NCI-H128 (cell line): ENCODE measurements around the gene HCK.
A peak's percentile ranks its signal among the peaks of the same experiment; 100 is the strongest.

Source experiments
- DNase-seq: peaks from one replicate; lab custom pipeline; 2025; ENCODE audit not compliant: unreplicated experiment; lab: John Stamatoyannopoulos, UW

The HCK gene

GRCh38 chr20:32125506-32125905 lies 73.5 kb downstream of the HCK start:
- DNase-seq: no peak

GRCh38 chr20:32126919-32127318 lies 74.9 kb downstream of the HCK start:
- DNase-seq: no peak

GRCh38 chr20:32127347-32127746 lies 75.3 kb downstream of the HCK start:
- DNase-seq: no peak

- no peak for DNase-seq
Measured at GRCh38 chr20:32128167-32128566, 76.1 kb downstream of the HCK start.

GRCh38 chr20:32129863-32130262 lies 77.8 kb downstream of the HCK start:
- no peak for DNase-seq

DNA sequence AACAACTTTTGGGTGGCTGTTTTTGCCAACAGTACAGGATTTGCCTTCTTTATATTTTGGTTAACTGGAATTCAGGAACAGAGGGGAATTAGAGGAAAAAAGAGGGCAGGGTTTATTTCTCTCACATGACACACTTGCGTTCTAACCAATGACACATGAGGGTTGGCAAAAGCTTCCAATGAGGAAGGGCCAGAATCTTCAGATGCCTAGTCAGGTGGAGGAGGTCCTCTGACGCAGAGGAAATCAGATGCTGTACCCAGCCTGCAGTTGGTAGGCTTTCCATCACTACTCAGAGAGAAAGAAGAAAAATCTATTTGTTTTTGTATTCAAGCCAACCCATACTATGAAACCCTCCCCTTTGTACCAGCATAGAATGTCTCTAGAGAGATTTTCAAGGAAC lies 78.3 kb downstream of the HCK start:
- DNase-seq: no peak

DNA sequence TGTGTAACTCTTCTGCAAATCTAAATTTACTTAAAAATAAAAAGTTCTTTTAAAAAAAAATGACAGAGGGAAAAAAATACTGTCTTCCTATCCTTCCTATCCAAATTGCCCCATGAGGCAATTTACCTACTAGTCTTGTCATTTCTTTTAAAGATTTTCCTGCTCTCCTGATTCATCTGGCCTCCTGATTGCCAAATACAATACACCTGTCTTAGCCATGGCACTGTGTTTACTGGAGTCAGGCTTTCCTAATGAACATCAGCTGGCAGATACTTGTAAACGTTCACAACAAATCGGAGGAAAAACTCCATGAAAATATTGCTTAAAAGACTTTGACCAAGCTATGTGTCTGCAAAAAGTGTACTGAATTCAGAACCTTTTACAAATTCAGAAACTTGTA lies 78.9 kb downstream of the HCK start:
- no peak for DNase-seq

- DNase-seq: no peak
Measured at GRCh38 chr20:32132911-32133549, 81.0 kb downstream of the HCK start.

- DNase-seq: no peak
Measured at GRCh38 chr20:32134026-32134425, 82.0 kb downstream of the HCK start.

- no peak for DNase-seq
Measured at GRCh38 chr20:32135983-32136515, 84.0 kb downstream of the HCK start.

DNA sequence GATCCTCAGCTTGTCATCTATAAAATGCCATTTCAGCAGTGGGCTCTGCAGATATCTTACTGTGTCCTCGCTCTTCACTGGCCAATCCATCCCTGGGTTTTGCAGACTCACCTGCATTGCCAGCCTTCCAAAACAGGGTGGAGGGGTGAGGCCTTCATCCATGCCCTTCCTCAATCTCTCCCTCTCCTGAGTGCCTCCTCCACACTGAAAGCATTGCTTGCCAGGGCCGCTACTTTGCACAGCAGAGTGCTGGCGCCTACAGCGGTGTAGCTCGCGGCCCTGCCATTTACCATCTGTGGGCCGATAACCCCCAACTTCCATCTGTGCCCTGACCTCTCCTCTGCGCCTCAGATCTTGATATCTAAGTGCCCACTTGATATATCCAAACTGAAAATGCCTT lies 86.9 kb downstream of the HCK start:
- no peak for DNase-seq

GRCh38 chr20:32139947-32140346 lies 87.9 kb downstream of the HCK start:
- peak; percentile 23 for DNase-seq

GRCh38 chr20:32140603-32141002 lies 88.6 kb downstream of the HCK start:
- no peak for DNase-seq

- DNase-seq: no peak
Measured at GRCh38 chr20:32141465-32141980, 89.5 kb downstream of the HCK start.

- no peak for DNase-seq
Measured at GRCh38 chr20:32142088-32142487, 90.0 kb downstream of the HCK start.

- no peak for DNase-seq
Measured at GRCh38 chr20:32142991-32143390, 90.9 kb downstream of the HCK start.

DNA sequence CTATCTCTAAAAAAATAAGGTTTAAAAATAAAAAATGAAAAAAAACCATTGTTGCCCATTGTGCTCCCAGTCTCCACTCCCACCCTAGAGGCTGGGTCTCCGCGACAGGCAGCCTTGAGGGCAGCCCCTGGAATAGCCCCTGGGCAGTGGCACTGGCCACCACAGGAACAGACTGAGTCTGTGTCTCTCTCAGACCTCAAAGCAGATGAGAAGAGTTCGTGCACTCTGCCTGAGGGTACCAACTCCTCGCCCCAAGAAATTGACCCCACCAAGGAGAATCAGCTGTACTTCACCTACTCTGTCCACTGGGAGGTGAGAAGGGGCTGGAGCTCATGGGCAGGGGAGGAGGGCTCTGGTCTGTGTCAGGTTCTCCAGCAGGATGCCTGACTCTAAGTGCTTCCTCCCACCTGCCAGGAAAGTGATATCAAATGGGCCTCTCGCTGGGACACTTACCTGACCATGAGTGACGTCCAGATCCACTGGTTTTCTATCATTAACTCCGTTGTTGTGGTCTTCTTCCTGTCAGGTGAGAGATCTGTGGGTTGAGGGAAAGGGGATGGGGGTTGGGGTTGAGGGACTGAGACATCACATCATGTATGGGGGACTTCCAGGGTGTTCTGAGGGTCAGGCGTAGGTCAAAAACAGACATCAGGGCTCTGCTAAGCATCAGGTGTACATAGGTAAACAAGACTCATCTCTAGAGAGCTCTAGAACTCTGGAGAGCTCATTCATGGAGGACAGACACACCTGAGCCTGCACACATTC lies 93.0 kb downstream of the HCK start:
- DNase-seq: no peak

GRCh38 chr20:32149566-32150170 lies 97.6 kb downstream of the HCK start:
- DNase-seq: no peak

- DNase-seq: no peak
Measured at GRCh38 chr20:32150291-32150848, 98.3 kb downstream of the HCK start.
